Activated CD8-positive, alpha-beta memory T cell treated with anti-CD3 and anti-CD28 coated beads for 36 hours (primary cell): ENCODE measurements around the gene NDUFA12. TPM values are rescaled to one million over a fixed set of nuclear protein-coding genes. Genes with fewer than 3 reads are reported as not detected.
"Not testable (repeated sequence)": the region's sequence is repeated elsewhere in the genome, so short reads cannot be mapped to it uniquely, and the experiment has no call there.

ENCODE experiments used
- CTCF ChIA-PET: fragments of 350-600 bp; sonication (Branson Sonifier 250); formaldehyde crosslinking; loops from one replicate; lab custom pipeline; 2021; ENCODE audit warnings: antibody characterized with exemption; lab: Charles Lee
- POLR2A ChIA-PET: fragments of 350-600 bp; sonication (Branson Sonifier 250); formaldehyde crosslinking; loops from one replicate; lab custom pipeline; 2021; ENCODE audit warnings: antibody characterized with exemption; lab: Charles Lee
- total RNA-seq, 2 experiments: library from RNA; stranded (reverse); gene quantifications; one replicate each; pipeline ENCODE4 v1.2.3, GENCODE V29; 2021

Gene NDUFA12
- total RNA-seq, 2 experiments from 2014 or later = 141 to 142 TPM

DNA sequence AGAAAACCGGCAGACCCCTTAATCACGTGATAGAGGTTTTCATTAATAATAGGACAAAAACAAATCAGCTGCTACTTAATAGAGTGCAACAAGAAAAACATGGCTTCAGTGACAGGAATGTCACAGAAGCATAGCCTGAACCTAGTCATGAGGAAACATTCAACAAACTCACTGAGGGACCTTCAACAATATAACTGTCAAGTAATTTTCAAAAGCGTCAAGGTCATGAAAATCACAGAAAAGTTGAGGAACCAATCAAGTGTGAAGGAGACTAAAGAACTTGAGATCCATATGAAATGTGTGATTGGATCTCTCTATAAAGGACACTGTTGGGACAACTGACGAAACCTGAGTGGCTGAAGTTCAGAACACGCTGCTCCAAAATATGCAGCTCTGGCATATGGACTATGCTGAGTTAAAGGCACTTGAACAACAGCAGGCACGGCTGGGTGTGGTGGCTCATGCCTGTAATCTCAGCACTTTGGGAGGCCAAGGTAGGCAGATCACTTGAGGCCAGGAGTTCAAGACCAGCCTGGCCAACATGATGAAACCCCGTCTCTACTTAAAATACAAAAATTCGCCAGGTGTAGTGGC is 16.3 kb downstream of the NDUFA12 start:
- CTCF ChIA-PET = no interaction called here
- POLR2A ChIA-PET = no interaction called here

DNA sequence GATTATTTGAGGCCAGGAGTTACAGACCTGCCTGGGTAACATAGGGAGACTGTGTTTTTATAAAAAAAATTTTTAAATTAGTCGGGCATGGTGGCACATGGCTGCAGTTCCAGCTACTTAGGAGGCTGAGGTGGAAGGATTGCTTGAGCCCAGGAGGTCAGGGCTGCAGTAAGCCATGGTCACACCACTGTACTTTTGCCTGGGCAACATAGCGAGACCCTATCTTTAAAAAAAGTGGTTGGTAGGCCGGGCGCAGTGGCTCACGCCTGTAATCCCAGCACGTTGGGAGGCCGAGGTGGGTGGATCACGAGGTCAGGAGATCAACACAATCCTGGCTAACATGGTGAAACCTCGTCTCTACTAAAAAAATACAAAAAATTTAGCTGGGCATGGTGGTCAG is 18.4 kb downstream of the NDUFA12 start:
- CTCF ChIA-PET, POLR2A ChIA-PET: not testable (repeated sequence)

DNA sequence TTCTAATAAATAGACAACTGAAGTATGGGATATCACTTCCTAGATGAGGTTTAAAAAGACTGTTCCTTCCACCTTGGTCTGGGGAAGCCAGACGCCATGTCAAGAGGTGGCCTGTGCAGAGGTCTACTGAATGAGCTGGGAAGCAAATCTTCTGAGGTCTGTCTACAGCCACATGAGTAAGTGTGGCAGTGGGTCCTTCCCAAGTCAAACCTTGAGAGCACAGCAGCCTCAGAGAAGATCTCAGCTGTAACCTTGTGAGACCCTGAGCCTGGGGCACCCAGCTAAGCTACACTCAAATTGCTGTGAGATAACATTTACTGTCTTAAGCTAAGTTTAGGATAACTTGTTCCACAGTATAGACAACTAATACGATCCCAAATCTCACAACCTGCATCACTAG is 20.2 kb downstream of the NDUFA12 start:
- CTCF ChIA-PET = no interaction called here
- POLR2A ChIA-PET = no interaction called here

DNA sequence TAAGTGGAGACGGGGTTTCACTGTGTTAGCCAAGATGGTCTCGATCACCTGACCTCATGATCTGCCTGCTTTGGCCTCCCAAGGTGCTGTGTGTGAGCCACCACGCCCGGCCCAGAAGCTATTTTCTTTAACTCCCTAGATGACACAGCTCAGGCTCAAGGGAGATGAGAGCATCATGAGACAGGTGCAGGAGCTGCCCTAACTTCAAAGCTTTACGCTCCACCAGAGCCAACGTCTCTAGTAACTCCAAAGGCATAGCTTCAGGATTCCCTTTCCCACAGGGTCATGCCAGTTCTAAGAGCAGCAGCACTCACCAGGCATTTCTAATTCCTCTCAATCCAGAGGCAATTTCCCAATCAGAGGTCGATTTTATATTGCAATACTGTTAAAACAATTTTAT is 21.0 kb downstream of the NDUFA12 start:
- CTCF ChIA-PET = no interaction called here
- POLR2A ChIA-PET = interaction anchor here (1.0 kb wide), 1 partner anchor 43 kb away, joined by 4 read pairs; no protein-coding TSS in a partner anchor

DNA sequence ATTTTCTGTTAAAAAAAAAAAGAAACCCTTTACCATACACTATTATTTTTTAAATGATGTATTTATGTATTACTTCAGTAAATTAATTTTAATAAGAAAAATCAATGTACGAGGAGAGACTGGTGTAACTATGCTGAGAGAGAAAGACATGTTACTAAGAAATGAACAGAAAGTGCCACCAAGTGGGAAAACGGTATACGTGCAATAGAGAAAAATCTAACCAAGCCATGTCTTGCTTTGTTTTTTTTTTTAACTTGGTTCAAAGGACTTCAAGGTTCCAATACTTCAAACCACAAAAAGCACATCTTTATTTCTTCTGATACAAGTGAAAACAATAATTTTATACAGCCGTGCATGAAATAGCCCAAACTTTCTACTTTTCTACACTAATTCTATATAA is 22.9 kb downstream of the NDUFA12 start:
- POLR2A ChIA-PET = no interaction called here
- CTCF ChIA-PET = no interaction called here

DNA sequence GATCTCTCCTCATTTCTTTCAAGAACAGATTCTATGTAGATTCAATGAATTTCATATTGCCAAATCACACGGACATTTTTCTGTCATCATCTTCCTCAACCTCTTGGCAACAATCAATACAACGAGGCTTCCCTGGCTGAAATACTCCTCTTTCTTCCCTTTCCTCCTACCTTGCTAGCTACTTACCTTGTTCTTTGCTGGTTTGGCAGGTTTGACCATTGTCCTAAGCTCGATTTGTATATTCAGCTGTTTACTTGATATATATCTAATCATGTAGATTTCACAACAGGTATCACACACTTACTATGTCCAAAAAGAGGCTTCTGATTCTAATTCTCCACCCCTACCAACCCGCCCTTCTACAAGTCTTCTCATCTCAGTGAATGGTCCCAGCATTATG is 23.6 kb downstream of the NDUFA12 start:
- ChIA-PET POLR2A (no interaction called here), CTCF (no interaction called here)

DNA sequence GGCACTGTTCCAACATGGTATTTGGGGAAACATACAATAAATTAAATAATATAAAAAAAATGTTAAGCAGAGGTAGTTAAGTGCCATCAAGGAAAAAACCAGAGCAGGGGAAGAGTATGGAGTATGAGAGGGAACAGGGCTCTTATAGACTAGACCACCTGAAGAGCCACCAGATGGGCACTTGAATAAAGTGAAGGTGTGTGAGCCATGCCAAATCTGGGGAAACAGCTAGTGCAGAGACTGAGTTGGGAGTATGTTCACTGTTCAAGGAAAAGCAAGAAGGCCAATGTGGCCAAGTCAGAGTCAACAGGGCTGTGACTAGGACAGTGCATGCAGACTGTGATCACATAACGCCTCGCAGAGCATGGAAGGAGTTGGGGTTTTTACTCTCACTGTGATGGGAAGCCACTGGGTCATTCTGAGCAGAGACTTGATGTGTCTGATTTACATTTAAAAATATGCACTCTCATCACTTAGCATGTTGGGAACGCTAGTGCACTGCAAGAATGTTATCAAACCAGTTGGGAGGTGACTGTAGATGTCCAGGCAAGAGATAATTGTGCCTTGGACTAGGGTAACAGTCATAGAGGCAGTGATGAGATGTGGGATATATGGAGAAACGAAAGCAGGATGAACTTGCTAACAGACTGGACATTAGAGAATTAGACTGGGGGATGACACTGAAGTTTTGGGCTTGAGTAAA is 25.6 kb downstream of the NDUFA12 start:
- ChIA-PET CTCF (no interaction called here), POLR2A (no interaction called here)

DNA sequence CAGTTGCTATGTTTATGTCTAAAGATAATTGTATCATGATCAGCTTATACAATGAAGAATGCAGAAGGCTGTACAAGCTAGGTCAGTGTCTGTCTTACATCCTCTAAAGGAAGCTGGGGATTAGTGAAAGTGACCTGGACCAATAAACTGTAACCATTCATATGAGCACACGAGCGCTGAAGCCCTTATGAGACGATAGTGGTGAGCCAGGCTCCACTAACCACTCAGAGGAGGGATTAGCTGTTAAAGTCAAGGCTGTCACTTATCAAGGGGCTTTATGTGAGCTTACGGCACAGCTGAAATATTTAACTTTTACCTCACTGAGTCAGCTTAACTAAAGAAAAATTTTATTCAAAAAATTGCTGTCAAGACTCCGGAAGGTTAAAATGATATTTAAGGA is 30.3 kb downstream of the NDUFA12 start:
- ChIA-PET CTCF (no interaction called here), POLR2A (no interaction called here)

DNA sequence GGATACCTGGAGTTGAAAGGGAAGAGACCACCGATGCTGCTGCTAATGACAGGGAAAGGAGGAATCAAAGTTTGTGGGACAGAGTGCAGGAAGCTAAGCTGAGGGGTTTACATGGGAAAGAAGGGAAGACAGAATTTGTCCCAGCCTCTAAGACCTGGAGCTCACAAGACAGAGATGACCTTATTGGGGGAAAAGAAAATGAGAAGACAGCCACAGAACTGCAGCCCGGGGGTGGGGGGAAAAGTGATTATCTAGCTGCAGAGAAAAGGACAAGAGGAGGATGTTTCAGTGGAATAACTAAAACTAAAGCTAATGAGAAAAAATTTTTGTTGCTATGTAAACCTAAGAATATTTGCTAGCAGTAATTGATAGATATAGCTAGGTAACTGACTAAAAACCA is 30.7 kb downstream of the NDUFA12 start:
- ChIA-PET CTCF (no interaction called here), POLR2A (no interaction called here)

DNA sequence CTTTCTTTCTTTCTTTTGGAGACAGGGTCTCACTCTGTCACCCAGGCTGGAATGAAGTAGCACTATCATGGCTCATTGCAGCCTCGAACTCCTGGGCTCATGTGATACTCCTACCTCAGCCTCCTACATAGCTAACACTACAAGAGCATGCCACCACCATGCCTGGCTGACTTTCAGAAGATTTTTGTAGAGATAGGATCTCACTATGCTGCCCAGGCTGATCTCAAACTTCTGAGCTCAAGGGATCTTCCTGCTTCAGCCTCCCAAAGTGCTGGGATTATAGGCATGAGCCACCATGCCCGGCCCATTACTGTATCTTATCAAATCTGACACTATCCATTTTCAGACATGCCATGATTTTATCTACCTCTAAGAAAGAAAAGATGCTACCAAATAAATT is 31.6 kb downstream of the NDUFA12 start:
- CTCF ChIA-PET = no interaction called here
- POLR2A ChIA-PET = no interaction called here

DNA sequence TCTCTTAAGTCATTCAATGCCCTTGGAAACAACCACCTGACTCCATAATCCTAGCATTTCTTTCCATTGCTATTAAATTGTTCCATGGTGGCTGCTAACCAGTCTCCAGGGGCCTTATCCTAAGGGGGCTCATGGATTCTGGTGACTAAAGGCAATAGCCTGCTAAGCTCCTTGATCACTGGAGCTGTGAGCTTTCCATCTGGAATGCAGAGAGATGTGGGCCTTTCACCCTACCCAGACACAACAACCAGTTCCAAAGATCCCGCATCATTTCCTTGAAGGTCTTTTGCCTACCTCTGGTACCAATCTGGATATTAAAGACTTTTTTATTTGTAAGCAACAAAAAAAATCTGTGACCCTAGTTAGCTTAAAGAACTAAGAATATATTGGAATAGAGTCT is 32.9 kb downstream of the NDUFA12 start:
- ChIA-PET POLR2A (no interaction called here), CTCF (no interaction called here)

DNA sequence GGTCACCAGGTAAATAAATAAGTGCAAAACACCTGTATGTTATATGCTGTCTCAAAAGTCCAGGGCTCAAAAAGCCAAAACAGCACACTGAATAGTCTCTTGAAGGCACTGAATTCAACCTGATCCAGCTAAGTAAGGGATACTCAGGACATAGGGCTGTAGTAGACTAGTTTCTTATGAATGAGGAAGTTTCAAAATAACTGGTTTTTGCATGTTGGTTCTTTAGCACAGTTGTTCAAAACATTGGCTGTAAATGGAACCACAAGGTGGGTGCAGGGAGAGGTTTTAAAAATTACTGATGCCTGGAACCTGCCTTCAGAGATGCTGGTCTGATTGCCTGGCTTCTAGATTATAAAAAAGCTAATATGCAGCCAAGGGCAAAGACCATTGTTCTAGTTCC is 34.1 kb downstream of the NDUFA12 start:
- CTCF ChIA-PET = no interaction called here
- POLR2A ChIA-PET = no interaction called here

DNA sequence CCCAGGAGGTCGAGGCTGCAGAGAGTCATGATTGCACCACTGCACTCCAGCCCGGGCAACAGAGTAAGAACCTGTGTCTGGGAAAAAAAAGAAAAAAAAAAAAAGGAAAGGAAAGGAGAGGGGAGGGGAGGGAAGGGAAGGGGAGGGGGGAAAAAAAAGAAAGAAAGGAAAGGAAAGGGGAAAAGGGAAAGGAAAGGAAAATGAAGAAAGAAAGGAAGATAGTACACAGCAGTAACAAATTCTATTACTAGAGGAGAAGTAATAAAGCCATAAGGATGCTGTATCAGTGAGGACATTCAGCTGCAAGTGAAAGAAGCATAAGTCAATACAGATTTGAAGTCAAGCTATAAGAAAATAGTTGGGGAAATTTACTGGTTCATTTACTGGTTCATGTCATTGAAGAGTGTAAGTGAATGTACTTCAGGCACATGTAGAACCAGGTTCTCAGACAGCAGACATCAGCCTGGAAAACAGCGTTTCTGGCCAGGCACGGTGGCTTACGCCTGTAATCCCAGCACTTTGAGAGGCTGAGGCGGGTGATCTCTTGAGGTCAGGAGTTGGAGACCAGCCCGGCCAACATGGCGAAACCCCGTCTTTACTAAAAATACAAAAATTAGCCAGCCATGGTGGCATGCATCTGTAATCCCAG is 37.4 kb downstream of the NDUFA12 start:
- CTCF ChIA-PET = no interaction called here
- POLR2A ChIA-PET = no interaction called here

DNA sequence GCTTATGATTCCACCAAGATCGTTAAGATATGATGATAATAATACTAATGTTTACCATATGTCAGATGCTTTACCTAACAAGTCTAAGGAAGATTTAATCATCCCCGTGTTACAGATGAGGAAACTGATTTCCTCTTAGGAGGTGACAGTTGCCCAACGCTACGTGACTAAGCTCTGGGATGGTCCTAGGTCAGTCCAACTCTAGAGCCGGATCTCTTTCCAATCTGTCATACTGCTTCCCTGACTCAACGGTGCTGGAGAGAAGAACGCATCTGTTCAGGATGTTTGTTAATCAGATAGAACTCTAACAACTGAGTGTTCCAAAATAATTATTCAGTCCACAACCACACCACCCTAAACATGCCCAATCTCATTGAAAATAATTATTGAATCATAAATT is 39.8 kb downstream of the NDUFA12 start:
- POLR2A ChIA-PET = no interaction called here
- CTCF ChIA-PET = interaction anchor here (1.1 kb wide), 1 partner anchor 209 kb away, joined by 4 read pairs; no protein-coding TSS in a partner anchor

DNA sequence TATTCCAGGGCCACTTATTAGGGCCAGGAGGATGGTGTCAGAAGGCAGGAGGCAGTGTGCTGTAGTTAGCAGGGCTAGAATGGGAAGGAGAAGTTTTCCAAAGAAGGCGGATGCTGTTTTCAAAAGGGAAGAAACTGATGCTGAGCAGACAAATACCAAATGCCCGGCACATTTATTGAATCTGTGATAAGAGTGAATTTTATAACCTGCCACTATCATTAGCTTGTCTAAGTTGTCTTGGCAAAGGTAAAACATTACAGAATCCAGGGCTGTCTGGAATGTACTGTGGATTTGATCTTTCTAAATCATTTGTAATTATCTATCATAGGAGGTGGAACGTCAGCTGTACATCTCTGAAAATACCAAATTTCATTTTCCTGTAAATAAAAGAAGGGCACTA is 40.8 kb downstream of the NDUFA12 start:
- ChIA-PET POLR2A (no interaction called here), CTCF (interaction anchor here (1.1 kb wide), 1 partner anchor 208 kb away, joined by 4 read pairs; no protein-coding TSS in a partner anchor)

DNA sequence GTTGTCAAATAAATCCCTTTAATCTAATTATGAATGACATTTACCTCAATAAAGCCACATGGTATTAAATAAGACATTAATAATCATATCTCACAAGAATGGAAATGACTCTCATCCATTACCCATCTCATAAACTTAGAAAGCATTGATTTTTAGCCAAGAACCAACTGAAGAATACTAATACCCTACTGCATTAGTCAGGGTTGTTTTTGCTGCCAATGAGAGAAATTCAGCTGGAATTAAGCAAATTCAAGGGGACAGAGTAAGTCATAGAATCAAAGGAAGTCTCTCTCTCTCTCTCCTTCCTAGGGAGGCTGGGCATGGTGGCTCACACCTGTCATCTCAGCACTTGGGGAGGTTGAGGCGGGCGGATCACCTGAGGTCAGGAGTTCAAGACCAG is 41.6 kb downstream of the NDUFA12 start:
- ChIA-PET CTCF (no interaction called here), POLR2A (no interaction called here)

DNA sequence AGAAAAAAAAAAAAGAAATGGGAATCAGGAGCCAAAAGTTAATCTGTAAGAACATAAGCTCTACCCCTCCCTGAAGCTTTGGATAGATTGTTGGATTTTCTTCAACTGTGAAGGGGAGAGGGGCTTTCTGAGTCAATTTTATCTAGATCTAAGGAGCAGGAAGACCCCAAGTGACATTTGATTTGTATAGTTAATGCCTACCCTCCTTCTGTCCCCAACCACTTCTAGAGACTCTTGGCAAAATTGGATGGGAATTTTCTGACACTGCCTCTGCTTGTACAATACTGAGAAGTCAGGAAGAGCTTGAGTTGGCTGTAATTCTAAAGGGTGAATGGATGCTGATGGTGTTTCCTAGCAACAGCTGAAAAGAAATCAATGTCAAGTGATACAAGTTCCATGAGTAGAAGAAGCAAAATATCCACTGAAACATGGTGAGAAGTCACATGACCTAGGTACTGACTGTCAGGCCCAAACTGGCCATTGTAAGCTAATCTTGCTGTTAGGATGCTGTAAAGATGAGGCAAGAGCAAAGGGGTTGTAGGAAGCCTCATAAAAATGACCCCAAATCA is 42.2 kb downstream of the NDUFA12 start:
- ChIA-PET CTCF (no interaction called here), POLR2A (no interaction called here)

DNA sequence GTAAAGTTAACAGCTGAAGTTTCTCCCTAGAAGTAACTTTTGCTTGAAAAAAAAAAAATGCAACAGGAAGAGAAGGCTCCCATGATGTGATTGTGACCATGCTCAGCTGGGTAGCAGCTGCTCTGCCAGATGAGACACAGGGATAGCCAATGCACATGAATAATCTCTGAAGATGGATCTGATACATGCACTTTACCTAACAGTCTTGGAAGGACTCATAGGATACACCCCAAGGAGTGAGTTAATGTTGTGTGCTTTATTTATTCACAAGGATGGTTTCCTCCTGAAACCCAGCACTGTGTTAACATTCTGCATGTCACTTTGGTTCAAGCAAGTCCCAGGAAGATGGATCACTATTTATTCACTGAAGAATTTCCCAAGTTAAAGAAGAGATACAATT is 46.5 kb downstream of the NDUFA12 start:
- POLR2A ChIA-PET = no interaction called here
- CTCF ChIA-PET = no interaction called here

DNA sequence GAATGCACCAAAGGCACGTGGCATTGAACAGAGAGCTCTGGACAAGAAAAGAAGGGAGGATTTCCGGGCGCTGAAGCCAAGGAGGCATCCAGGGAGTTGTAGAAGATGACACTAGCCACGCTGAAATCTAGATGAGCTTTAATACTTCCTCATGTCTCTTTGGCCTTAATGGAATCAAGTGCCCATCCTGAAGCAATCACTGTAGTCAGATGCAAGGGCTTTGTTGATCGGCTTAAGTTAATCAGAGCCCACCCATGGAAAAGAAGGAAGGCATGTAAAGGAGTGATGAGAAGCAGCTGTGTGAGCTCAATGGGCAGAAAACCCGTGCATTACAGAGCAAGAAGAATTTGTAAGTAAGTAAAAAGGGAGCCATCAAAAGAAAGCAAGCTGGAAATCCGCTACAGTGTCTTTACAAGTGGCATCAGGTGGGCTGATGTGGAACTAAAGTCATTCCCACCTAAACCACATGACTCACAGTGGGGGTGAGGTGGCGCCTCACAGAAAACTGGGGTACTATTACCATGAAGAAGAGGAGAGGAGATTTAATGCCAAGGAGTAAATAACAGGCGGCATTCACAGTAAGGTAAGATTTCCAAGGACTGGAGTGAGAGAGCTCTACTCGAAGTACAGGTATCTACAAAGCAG is 48.4 kb downstream of the NDUFA12 start:
- ChIA-PET CTCF (no interaction called here), POLR2A (interaction anchor here (0.6 kb wide), 1 partner anchor 105 kb away, joined by 5 read pairs; no protein-coding TSS in a partner anchor)
